Naive thymus-derived CD4-positive, alpha-beta T cell (primary cell): ENCODE data around the gene GNA14. TPM values are rescaled to one million over a fixed set of nuclear protein-coding genes. Genes with fewer than 3 reads are reported as not detected.

Experiments used
- ATAC-seq: fragments of 150-1000 bp; cut with Tn5 transposase; 2 replicates; pipeline ENCODE4 v1.10.0; 2021; ENCODE audit warnings: mild to moderate bottlenecking, moderate library complexity
- CTCF ChIA-PET: fragments of 350-600 bp; sonication (Branson Sonifier 250); formaldehyde crosslinking; loops from one replicate; lab custom pipeline; 2021; ENCODE audit warnings: antibody characterized with exemption; lab: Charles Lee
- POLR2A ChIA-PET: fragments of 350-600 bp; sonication (Branson Sonifier 250); formaldehyde crosslinking; loops from one replicate; lab custom pipeline; 2021; ENCODE audit warnings: antibody characterized with exemption, inconsistent platforms; lab: Charles Lee
- DNase-seq, 9 donors: peaks; one replicate each; pipeline versions ENCODE4 v3.0.0 to v3.0.0-alpha.2; 2020 to 2022; ENCODE audit warnings: mixed read lengths in 1 of 9
- H3K27ac ChIP-seq: one replicate; pipeline ENCODE4 v1.7.0; 2013; ENCODE audit warnings: mild to moderate bottlenecking, low read depth, low read length, moderate library complexity
- H3K27me3 ChIP-seq, 2 donors: one replicate each; pipeline ENCODE4 v1.7.0; 2013; ENCODE audit warnings: low read length in 2 of 2, mild to moderate bottlenecking in 2 of 2, moderate library complexity in 2 of 2; ENCODE audit not compliant: control insufficient read depth in 2 of 2, insufficient read depth in 2 of 2
- H3K36me3 ChIP-seq, 3 experiments: 1 replicate in 2 of 3; 2 replicates in 1 of 3; pipeline ENCODE4 v1.7.0; 2013; ENCODE audit warnings: low read length in 3 of 3, mild to moderate bottlenecking in 3 of 3, moderate library complexity in 1 of 3; ENCODE audit not compliant: insufficient read depth in 3 of 3, control insufficient read depth in 2 of 3
- H3K4me1 ChIP-seq, 2 donors: one replicate each; pipeline ENCODE4 v1.7.0; 2013; ENCODE audit warnings: low read length in 2 of 2, mild to moderate bottlenecking in 2 of 2, moderate library complexity in 1 of 2; ENCODE audit not compliant: control insufficient read depth in 2 of 2, insufficient read depth in 2 of 2
- H3K4me3 ChIP-seq: 2 replicates; pipeline ENCODE4 v1.7.0; 2013; ENCODE audit warnings: mild to moderate bottlenecking, low read length
- H3K9me3 ChIP-seq, 3 experiments: 1 replicate in 2 of 3; 2 replicates in 1 of 3; pipeline ENCODE4 v1.7.0; 2013; ENCODE audit warnings: low read length in 3 of 3; ENCODE audit not compliant: control insufficient read depth in 2 of 3
- H3K27ac Mint-ChIP-seq, 9 donors: one replicate each; pipeline ENCODE4 v1.8.0; 2020 to 2022; ENCODE audit warnings: mixed read lengths in 9 of 9, mild to moderate bottlenecking in 8 of 9, moderate library complexity in 5 of 9, inconsistent platforms in 2 of 9
- H3K27me3 Mint-ChIP-seq, 5 donors: one replicate each; pipeline ENCODE4 v1.8.0; 2021 to 2022; ENCODE audit warnings: mixed read lengths in 5 of 5, mild to moderate bottlenecking in 1 of 5
- H3K36me3 Mint-ChIP-seq, 5 donors: one replicate each; pipeline ENCODE4 v1.8.0; 2020 to 2022; ENCODE audit warnings: mixed read lengths in 5 of 5, mild to moderate bottlenecking in 3 of 5, inconsistent platforms in 1 of 5
- H3K4me1 Mint-ChIP-seq, 7 donors: one replicate each; pipeline ENCODE4 v1.8.0; 2020 to 2022; ENCODE audit warnings: mixed read lengths in 7 of 7, mild to moderate bottlenecking in 3 of 7, inconsistent platforms in 1 of 7
- H3K4me3 Mint-ChIP-seq, 10 donors: one replicate each; pipeline ENCODE4 v1.8.0; 2020 to 2022; ENCODE audit warnings: mild to moderate bottlenecking in 10 of 10, mixed read lengths in 10 of 10, moderate library complexity in 6 of 10, inconsistent platforms in 2 of 10
- H3K9me3 Mint-ChIP-seq, 11 donors: one replicate each; pipeline ENCODE4 v1.8.0; 2020 to 2022; ENCODE audit warnings: mixed read lengths in 11 of 11, mild to moderate bottlenecking in 4 of 11, inconsistent platforms in 1 of 11, moderate library complexity in 1 of 11
- intact Hi-C, 2 donors: fragments of 100-400 bp; cut with micrococcal nuclease; formaldehyde crosslinking; loops; one replicate each; pipeline ENCODE4 v1.15.1; 2023
- polyA plus RNA-seq, 2 donors: library from polyadenylated mRNA; unstranded; fragments of 300-500 nt; fragmentation: Illumina TruSeq; gene quantifications; one replicate each; pipeline ENCODE4 v1.2.3, GENCODE V29; 2021
- total RNA-seq, 6 experiments: library from RNA in 5 of 6; stranded (reverse) in 5 of 6; gene quantifications; 1 replicate in 5 of 6; 2 replicates in 1 of 6; pipeline ENCODE4 v1.2.3 and lab custom pipeline; 2021 to 2026

Gene GNA14
- total and polyA plus RNA-seq, 7 experiments from 2014 or later = 0.34 TPM; not detected in 6

- DNase-seq = no peak
- Histone ChIP-seq H3K4me1 (no peaks in the 10 kb centered on the region), H3K9me3 (no peaks in the 10 kb centered on the region), H3K27me3 (no peaks in the 10 kb centered on the region), H3K27ac (no peak overlapping the region), H3K4me3 (no peak overlapping the region), H3K36me3 (no peaks in the 10 kb centered on the region)
- POLR2A ChIA-PET = no interaction called here
- H3K4me1 Mint-ChIP-seq = peaks cover 0 to 1% (median 0%) of the 10 kb centered on the region in 7 donors
- H3K9me3 Mint-ChIP-seq = peaks cover 0 to 9% (median 0%) of the 10 kb centered on the region in 11 donors
- H3K36me3 Mint-ChIP-seq = peaks cover 0 to 6% (median 0%) of the 10 kb centered on the region in 5 donors
- H3K27ac Mint-ChIP-seq = no peak overlapping the region
- intact Hi-C loops = no loop called here
- H3K4me3 Mint-ChIP-seq = no peak overlapping the region
- H3K27me3 Mint-ChIP-seq = peaks cover 0 to under 1% (median 0%) of the 10 kb centered on the region in 5 donors
- ATAC-seq = no peak
- CTCF ChIA-PET = no interaction called here
These were observed 224.3 kb downstream of the GNA14 start for GRCh38 chr9:77423841-77424240.

- peaks cover 0 to 11% (median 0%) of the 10 kb centered on the region in 5 donors for H3K36me3 Mint-ChIP-seq
- H3K4me3 ChIP-seq = no peak overlapping the region
- peaks cover 0 to 1% (median 0%) of the 10 kb centered on the region in 7 donors for H3K4me1 Mint-ChIP-seq
- no peak overlapping the region for H3K27ac Mint-ChIP-seq
- H3K27me3 ChIP-seq = no peaks in the 10 kb centered on the region
- no peak overlapping the region for H3K4me3 Mint-ChIP-seq
- H3K9me3 Mint-ChIP-seq = peaks cover 0 to 9% (median 0%) of the 10 kb centered on the region in 11 donors
- H3K27ac ChIP-seq = no peak overlapping the region
- DNase-seq = no peak
- no peaks in the 10 kb centered on the region for H3K36me3 ChIP-seq
- ATAC-seq = no peak
- ChIA-PET POLR2A (no interaction called here), CTCF (no interaction called here)
- intact Hi-C loops = no loop called here
- no peaks in the 10 kb centered on the region for H3K9me3 ChIP-seq
- H3K27me3 Mint-ChIP-seq = no peaks in the 10 kb centered on the region
- H3K4me1 ChIP-seq = no peaks in the 10 kb centered on the region
These were observed 225.2 kb downstream of the GNA14 start for GRCh38 chr9:77422969-77423368.

- Mint-ChIP-seq H3K4me1 (peaks cover 0 to 1% (median 0%) of the 10 kb centered on the region in 7 donors), H3K9me3 (peaks cover 0 to 9% (median 0%) of the 10 kb centered on the region in 11 donors), H3K27ac (peak overlapping the region in 1 of 9 donors; percentile 38), H3K4me3 (no peak overlapping the region), H3K27me3 (no peaks in the 10 kb centered on the region), H3K36me3 (peaks cover 0 to 15% (median 0%) of the 10 kb centered on the region in 5 donors)
- ATAC-seq (no peak), DNase-seq (no peak)
- Histone ChIP-seq H3K27me3 (no peaks in the 10 kb centered on the region), H3K36me3 (no peaks in the 10 kb centered on the region), H3K4me3 (no peak overlapping the region), H3K27ac (no peak overlapping the region), H3K9me3 (no peaks in the 10 kb centered on the region), H3K4me1 (no peaks in the 10 kb centered on the region)
- POLR2A ChIA-PET = no interaction called here
- CTCF ChIA-PET = no interaction called here
- intact Hi-C loops = no loop called here
These were observed 226.4 kb downstream of the GNA14 start for GRCh38 chr9:77421506-77422265.

- ChIA-PET POLR2A (no interaction called here), CTCF (no interaction called here)
- Mint-ChIP-seq H3K4me1 (peaks cover 0 to 1% (median 0%) of the 10 kb centered on the region in 7 donors), H3K9me3 (peaks cover 0 to 9% (median 0%) of the 10 kb centered on the region in 11 donors), H3K27me3 (no peaks in the 10 kb centered on the region), H3K27ac (no peak overlapping the region), H3K4me3 (no peak overlapping the region), H3K36me3 (peaks cover 0 to 19% (median 0%) of the 10 kb centered on the region in 5 donors)
- Histone ChIP-seq H3K36me3 (no peaks in the 10 kb centered on the region), H3K9me3 (no peaks in the 10 kb centered on the region), H3K4me3 (no peak overlapping the region), H3K27ac (no peak overlapping the region), H3K27me3 (no peaks in the 10 kb centered on the region), H3K4me1 (no peaks in the 10 kb centered on the region)
- ATAC-seq (no peak), DNase-seq (no peak)
- intact Hi-C loops = no loop called here
These were observed 227.5 kb downstream of the GNA14 start for GRCh38 chr9:77420641-77421040.

- H3K36me3 Mint-ChIP-seq = peaks cover 0 to 21% (median 4%) of the 10 kb centered on the region in 5 donors
- Histone ChIP-seq H3K9me3 (no peaks in the 10 kb centered on the region), H3K36me3 (no peaks in the 10 kb centered on the region), H3K4me1 (no peaks in the 10 kb centered on the region), H3K27me3 (no peaks in the 10 kb centered on the region), H3K4me3 (no peak overlapping the region), H3K27ac (no peak overlapping the region)
- H3K4me3 Mint-ChIP-seq = no peak overlapping the region
- ATAC-seq (no peak), DNase-seq (no peak)
- no peaks in the 10 kb centered on the region for H3K27me3 Mint-ChIP-seq
- POLR2A ChIA-PET = no interaction called here
- peaks cover 0 to 2% (median 0%) of the 10 kb centered on the region in 11 donors for H3K9me3 Mint-ChIP-seq
- H3K4me1 Mint-ChIP-seq = peaks cover 0 to 1% (median 0%) of the 10 kb centered on the region in 7 donors
- H3K27ac Mint-ChIP-seq = peak overlapping the region in 1 of 9 donors; percentile 7
- CTCF ChIA-PET = interaction anchor here (0.5 kb wide), 1 partner anchor 1018 kb away, joined by 3 read pairs; no protein-coding TSS in a partner anchor
- intact Hi-C loops = no loop called here
These were observed 229.9 kb downstream of the GNA14 start for GRCh38 chr9:77418226-77418625.

- Mint-ChIP-seq H3K4me3 (no peak overlapping the region), H3K36me3 (peaks cover 0 to 21% (median 4%) of the 10 kb centered on the region in 5 donors), H3K4me1 (peaks cover 0 to 1% (median 0%) of the 10 kb centered on the region in 7 donors), H3K27ac (peak overlapping the region in 1 of 9 donors; percentile 58), H3K27me3 (no peaks in the 10 kb centered on the region), H3K9me3 (peaks cover 0 to 2% (median 0%) of the 10 kb centered on the region in 11 donors)
- Histone ChIP-seq H3K27me3 (no peaks in the 10 kb centered on the region), H3K36me3 (no peaks in the 10 kb centered on the region), H3K9me3 (no peaks in the 10 kb centered on the region), H3K4me1 (no peaks in the 10 kb centered on the region), H3K27ac (no peak overlapping the region), H3K4me3 (no peak overlapping the region)
- CTCF ChIA-PET = interaction anchor here (0.5 to 0.7 kb wide), 3 partner anchors 355 to 1018 kb away, joined by 3 read pairs; no protein-coding TSS in a partner anchor
- DNase-seq (no peak), ATAC-seq (no peak)
- POLR2A ChIA-PET = no interaction called here
- intact Hi-C loops = no loop called here
These were observed 230.6 kb downstream of the GNA14 start for GRCh38 chr9:77417566-77417965.
